Endodermal cell (in vitro differentiated cells): ENCODE data around the gene RGS6. TPM values are rescaled to one million over a fixed set of nuclear protein-coding genes. Genes with fewer than 3 reads are reported as not detected.

Source experiments
- DNase-seq: peaks from one replicate; pipeline ENCODE4 v3.0.0-alpha.2; 2017
- H3K27ac ChIP-seq: 2 replicates; pipeline ENCODE4 v1.5.1; 2013; ENCODE audit warnings: mild to moderate bottlenecking, low read depth, low read length, moderate library complexity
- H3K27me3 ChIP-seq: 2 replicates; pipeline ENCODE4 v1.6.1; 2013; ENCODE audit warnings: mild to moderate bottlenecking, low read length, moderate library complexity; ENCODE audit not compliant: insufficient read depth, control insufficient read depth, poor library complexity, severe bottlenecking
- H3K36me3 ChIP-seq: 2 replicates; pipeline ENCODE4 v1.7.0; 2013; ENCODE audit warnings: mild to moderate bottlenecking, low read length, moderate library complexity; ENCODE audit not compliant: control insufficient read depth, insufficient read depth
- H3K4me1 ChIP-seq: one replicate; pipeline ENCODE4 v1.7.0; 2013; ENCODE audit warnings: low read length; ENCODE audit not compliant: control insufficient read depth, insufficient read depth
- H3K4me3 ChIP-seq: 2 replicates; pipeline ENCODE4 v1.5.1; 2013; ENCODE audit warnings: mild to moderate bottlenecking, low read length, moderate library complexity
- H3K9ac ChIP-seq: 2 replicates; pipeline ENCODE4 v1.6.1; 2013; ENCODE audit warnings: mild to moderate bottlenecking, low read length, moderate library complexity; ENCODE audit not compliant: poor library complexity, severe bottlenecking; ENCODE audit errors: extremely low read depth
- H3K9me3 ChIP-seq: 2 replicates; pipeline ENCODE4 v1.6.1; 2013; ENCODE audit warnings: mild to moderate bottlenecking, low read length, moderate library complexity; ENCODE audit not compliant: control insufficient read depth
- H3K27ac Mint-ChIP-seq: 2 replicates; pipeline ENCODE4 v1.8.0; 2020; ENCODE audit warnings: mixed read lengths
- H3K27me3 Mint-ChIP-seq: 2 replicates; pipeline ENCODE4 v1.8.0; 2021; ENCODE audit warnings: mild to moderate bottlenecking, mixed read lengths; ENCODE audit not compliant: insufficient read depth
- H3K36me3 Mint-ChIP-seq: 2 replicates; pipeline ENCODE4 v1.8.0; 2020; ENCODE audit warnings: low read depth, mixed read lengths
- H3K4me1 Mint-ChIP-seq: 2 replicates; pipeline ENCODE4 v1.8.0; 2020; ENCODE audit warnings: mixed read lengths
- H3K4me3 Mint-ChIP-seq: 2 replicates; pipeline ENCODE4 v1.8.0; 2020; ENCODE audit warnings: mild to moderate bottlenecking, moderate library complexity, mixed read lengths
- H3K9me3 Mint-ChIP-seq: 2 replicates; pipeline ENCODE4 v1.8.0; 2020; ENCODE audit warnings: mild to moderate bottlenecking, mixed read lengths
- CTCF ChIP-seq: fragments of 200-600 bp; sonication (generic); conservative IDR thresholded peaks from 2 replicates; pipeline ENCODE4 v1.5.0; 2021; ENCODE audit warnings: antibody characterized with exemption, mild to moderate bottlenecking
- WGBS, 2 experiments: methylation state at CpG; one replicate each; pipeline versions ENCODE4 v1.1.5 to v1.1.7; 2013; ENCODE audit warnings: missing lambda C conversion rate in 2 of 2, mixed read lengths in 1 of 2; ENCODE audit not compliant: insufficient coverage in 1 of 2, insufficient read length in 1 of 2; 5-methylcytosine and 5-hydroxymethylcytosine counted together
- total RNA-seq, 2 donors: library from RNA; stranded (reverse); fragmentation: NEBNext Ultra II Directional in 1 of 2; extraction: Animal tissue kit (Norgen Biotek cat#: 25700) in 1 of 2; gene quantifications; 2 replicates in 1 of 2; 3 replicates in 1 of 2; pipeline ENCODE4 v1.2.1, GENCODE V29; 2021

The RGS6 gene
- total RNA-seq, 2 donors from 2014 or later = 10.1 to 16.3 TPM

GRCh38 chr14:72008666-72009065 is 76.4 kb downstream of the RGS6 start:
- H3K27ac ChIP-seq = no peak overlapping the region
- DNase-seq = no peak
- peaks cover 8% of the 10 kb centered on the region for H3K4me1 ChIP-seq
- H3K36me3 ChIP-seq = no peaks in the 10 kb centered on the region
- no peak overlapping the region for H3K4me3 ChIP-seq
- Mint-ChIP-seq H3K27ac (no peak overlapping the region), H3K27me3 (no peaks in the 10 kb centered on the region), H3K36me3 (no peaks in the 10 kb centered on the region), H3K4me3 (no peak overlapping the region), H3K4me1 (peaks cover 5% of the 10 kb centered on the region), H3K9me3 (no peaks in the 10 kb centered on the region)
- no peak for TF ChIP-seq CTCF
- no peak overlapping the region for H3K9ac ChIP-seq
- H3K27me3 ChIP-seq = no peaks in the 10 kb centered on the region
- H3K9me3 ChIP-seq = no peaks in the 10 kb centered on the region

- Histone ChIP-seq H3K4me1 (peaks cover 8% of the 10 kb centered on the region), H3K9ac (no peak overlapping the region), H3K4me3 (no peak overlapping the region), H3K9me3 (no peaks in the 10 kb centered on the region), H3K27ac (no peak overlapping the region), H3K36me3 (no peaks in the 10 kb centered on the region), H3K27me3 (no peaks in the 10 kb centered on the region)
- Mint-ChIP-seq H3K9me3 (peaks cover 3% of the 10 kb centered on the region), H3K36me3 (peaks cover 5% of the 10 kb centered on the region), H3K27ac (no peak overlapping the region), H3K4me3 (no peak overlapping the region), H3K4me1 (peaks cover 5% of the 10 kb centered on the region), H3K27me3 (no peaks in the 10 kb centered on the region)
- 83 to 93% methylated on average over 2 to 3 of the region's 3 CpGs for WGBS, 2 experiments
- no peak for DNase-seq
- TF ChIP-seq CTCF = no peak
Measured at GRCh38 chr14:72010474-72010873, 78.2 kb downstream of the RGS6 start.

- Histone ChIP-seq H3K36me3 (no peaks in the 10 kb centered on the region), H3K9ac (no peak overlapping the region), H3K27ac (peak overlapping the region; percentile 48), H3K4me3 (no peak overlapping the region), H3K4me1 (peaks cover 7% of the 10 kb centered on the region), H3K9me3 (no peaks in the 10 kb centered on the region), H3K27me3 (no peaks in the 10 kb centered on the region)
- no peak for TF ChIP-seq CTCF
- Mint-ChIP-seq H3K27ac (no peak overlapping the region), H3K4me3 (no peak overlapping the region), H3K4me1 (peaks cover 5% of the 10 kb centered on the region), H3K9me3 (peaks cover 3% of the 10 kb centered on the region), H3K27me3 (no peaks in the 10 kb centered on the region), H3K36me3 (peaks cover 5% of the 10 kb centered on the region)
- 88 to 90% methylated on average over 5 to 8 of the region's 8 CpGs for WGBS, 2 experiments
- no peak for DNase-seq
Measured at GRCh38 chr14:72013721-72014345, 81.6 kb downstream of the RGS6 start.
